PFSK-1 (cell line): ENCODE results near the gene NLRP3.

Source experiments
- FOXP2 ChIP-seq: optimal IDR thresholded peaks from 2 replicates; pipeline ENCODE3; 2011; ENCODE audit warnings: borderline replicate concordance, control low read depth, inconsistent platforms; ENCODE audit not compliant: insufficient read depth; ENCODE audit errors: extremely low read length, extremely low read depth
- POLR2AphosphoS5 ChIP-seq: IDR thresholded peaks from 2 replicates; pipeline ENCODE4 v1.6.1; 2012; ENCODE audit warnings: low read depth, mild to moderate bottlenecking, control low read depth, low read length, moderate library complexity
- SIN3A ChIP-seq: IDR thresholded peaks from 2 replicates; pipeline ENCODE4 v1.6.1; 2012; ENCODE audit warnings: mild to moderate bottlenecking, low read length, moderate library complexity, borderline replicate concordance; ENCODE audit not compliant: insufficient read depth
- TAF1 ChIP-seq: IDR thresholded peaks from 2 replicates; pipeline ENCODE4 v1.6.1; 2012; ENCODE audit warnings: low read length, control low read depth, borderline replicate concordance; ENCODE audit not compliant: insufficient read depth
- TF ChIP-seq, protein P1 (sequence below), 2 experiments: IDR thresholded peaks; 2 replicates each; pipeline versions ENCODE4 v1.6.1 to v1.8.0; 2011 to 2012; ENCODE audit warnings: low read depth in 2 of 2, low read length in 2 of 2, control low read depth in 1 of 2, inconsistent platforms in 1 of 2, mild to moderate bottlenecking in 1 of 2, moderate library complexity in 1 of 2; ENCODE audit not compliant: insufficient read depth in 1 of 2

DNA sequence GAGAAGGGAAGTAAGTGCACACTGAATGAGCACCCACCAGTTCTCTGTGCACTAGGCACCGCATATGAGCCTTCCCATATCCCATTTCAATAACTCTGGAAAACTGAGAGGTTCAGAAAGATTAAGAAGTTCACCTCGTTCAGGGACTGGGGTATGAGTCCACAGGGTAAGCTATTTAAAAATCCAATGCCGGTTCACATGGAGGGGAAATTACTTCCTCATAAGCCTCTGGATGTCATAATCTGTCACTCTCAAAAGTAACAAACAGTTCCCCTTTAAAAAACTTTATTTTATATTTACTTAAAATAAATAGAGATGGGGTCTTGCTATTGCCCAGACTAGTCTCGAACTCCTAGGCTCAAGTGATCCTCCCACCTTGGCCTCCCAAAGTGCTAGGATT lies 40.0 kb downstream of the NLRP3 start:
- TF ChIP-seq POLR2AphosphoS5 = no peak
- TF ChIP-seq, protein P1, sequence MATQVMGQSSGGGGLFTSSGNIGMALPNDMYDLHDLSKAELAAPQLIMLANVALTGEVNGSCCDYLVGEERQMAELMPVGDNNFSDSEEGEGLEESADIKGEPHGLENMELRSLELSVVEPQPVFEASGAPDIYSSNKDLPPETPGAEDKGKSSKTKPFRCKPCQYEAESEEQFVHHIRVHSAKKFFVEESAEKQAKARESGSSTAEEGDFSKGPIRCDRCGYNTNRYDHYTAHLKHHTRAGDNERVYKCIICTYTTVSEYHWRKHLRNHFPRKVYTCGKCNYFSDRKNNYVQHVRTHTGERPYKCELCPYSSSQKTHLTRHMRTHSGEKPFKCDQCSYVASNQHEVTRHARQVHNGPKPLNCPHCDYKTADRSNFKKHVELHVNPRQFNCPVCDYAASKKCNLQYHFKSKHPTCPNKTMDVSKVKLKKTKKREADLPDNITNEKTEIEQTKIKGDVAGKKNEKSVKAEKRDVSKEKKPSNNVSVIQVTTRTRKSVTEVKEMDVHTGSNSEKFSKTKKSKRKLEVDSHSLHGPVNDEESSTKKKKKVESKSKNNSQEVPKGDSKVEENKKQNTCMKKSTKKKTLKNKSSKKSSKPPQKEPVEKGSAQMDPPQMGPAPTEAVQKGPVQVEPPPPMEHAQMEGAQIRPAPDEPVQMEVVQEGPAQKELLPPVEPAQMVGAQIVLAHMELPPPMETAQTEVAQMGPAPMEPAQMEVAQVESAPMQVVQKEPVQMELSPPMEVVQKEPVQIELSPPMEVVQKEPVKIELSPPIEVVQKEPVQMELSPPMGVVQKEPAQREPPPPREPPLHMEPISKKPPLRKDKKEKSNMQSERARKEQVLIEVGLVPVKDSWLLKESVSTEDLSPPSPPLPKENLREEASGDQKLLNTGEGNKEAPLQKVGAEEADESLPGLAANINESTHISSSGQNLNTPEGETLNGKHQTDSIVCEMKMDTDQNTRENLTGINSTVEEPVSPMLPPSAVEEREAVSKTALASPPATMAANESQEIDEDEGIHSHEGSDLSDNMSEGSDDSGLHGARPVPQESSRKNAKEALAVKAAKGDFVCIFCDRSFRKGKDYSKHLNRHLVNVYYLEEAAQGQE (IDR thresholded peaks at IDR 0.05; ENCODE audit: insufficient read depth in 1 of 2, low read depth in 2 of 2, low read length in 2 of 2) = no peak
- TF ChIP-seq TAF1 = no peak
- no peak for TF ChIP-seq SIN3A
- no peak for TF ChIP-seq FOXP2
